ENCODE results near the gene FTSJ3. TPM values are rescaled to one million over a fixed set of nuclear protein-coding genes. Genes with fewer than 3 reads are reported as not detected.
A peak's percentile ranks its signal among the peaks of the same experiment; 100 is the strongest.
"Not testable (repeated sequence)": the region's sequence is repeated elsewhere in the genome, so short reads cannot be mapped to it uniquely, and the experiment has no call there.

FTSJ3 gene
- total and polyA plus RNA-seq, 2 experiments from 2014 or later, result 28.5 to 30.0 TPM

DNA sequence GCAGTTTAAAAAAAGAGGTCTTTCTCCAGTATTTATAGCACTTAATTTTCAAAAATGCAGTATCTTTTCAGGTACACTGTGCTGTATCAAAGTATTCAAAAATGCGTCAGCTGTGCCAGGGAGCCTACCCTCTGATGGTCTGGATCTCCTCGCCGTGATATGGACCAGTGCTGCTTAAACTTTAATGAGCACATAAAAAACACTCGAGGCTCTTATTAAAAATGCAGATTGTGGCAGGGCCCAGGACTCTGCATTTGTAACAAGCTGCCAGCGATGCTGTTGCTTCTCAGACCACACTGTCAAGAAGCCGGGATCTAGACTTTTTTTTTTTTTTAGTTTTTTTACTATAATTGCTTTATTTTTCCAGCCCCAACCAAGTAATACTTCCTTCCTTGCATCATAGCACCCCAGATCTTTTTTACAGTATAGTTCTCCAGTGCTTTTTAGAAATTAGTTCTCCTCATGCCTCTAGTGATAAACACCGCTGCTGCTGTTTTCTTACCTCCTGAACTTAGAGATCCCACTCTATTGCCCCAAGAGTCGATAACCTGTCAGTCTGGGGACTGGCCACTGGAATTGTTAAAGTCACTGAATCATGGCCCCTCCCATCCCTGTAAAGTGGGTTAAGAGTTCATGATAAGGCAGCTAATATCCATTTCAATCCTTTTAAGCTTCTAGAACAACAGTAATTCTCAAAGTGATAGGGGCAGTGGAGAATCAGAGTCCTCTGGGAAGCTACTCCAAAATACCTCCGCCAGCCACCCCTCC lies 16.6 kb upstream of the FTSJ3 start:
- H3K36me3 ChIP-seq (replicated peaks; ENCODE audit: insufficient read depth, low read depth), result no peaks in the 10 kb centered on the region
- no peaks in the 10 kb centered on the region for H3K27me3 ChIP-seq
- peaks cover 31% of the 10 kb centered on the region for H3K79me2 ChIP-seq
- H3K9me3 ChIP-seq (ENCODE audit: low read depth), result no peaks in the 10 kb centered on the region
- 79% methylated on average over 9 of the region's 9 CpGs for WGBS (ENCODE audit: low lambda C conversion rate, missing lambda C conversion rate)
- H3K9me2 ChIP-seq (replicated peaks; ENCODE audit: insufficient read depth), result no peaks in the 10 kb centered on the region
- H4K20me1 ChIP-seq (ENCODE audit: insufficient read depth, poor library complexity, severe bottlenecking), result peaks cover 20% of the 10 kb centered on the region
- peak overlapping the region; percentile 82 for H3K4me2 ChIP-seq
- TF ChIP-seq, protein P1, sequence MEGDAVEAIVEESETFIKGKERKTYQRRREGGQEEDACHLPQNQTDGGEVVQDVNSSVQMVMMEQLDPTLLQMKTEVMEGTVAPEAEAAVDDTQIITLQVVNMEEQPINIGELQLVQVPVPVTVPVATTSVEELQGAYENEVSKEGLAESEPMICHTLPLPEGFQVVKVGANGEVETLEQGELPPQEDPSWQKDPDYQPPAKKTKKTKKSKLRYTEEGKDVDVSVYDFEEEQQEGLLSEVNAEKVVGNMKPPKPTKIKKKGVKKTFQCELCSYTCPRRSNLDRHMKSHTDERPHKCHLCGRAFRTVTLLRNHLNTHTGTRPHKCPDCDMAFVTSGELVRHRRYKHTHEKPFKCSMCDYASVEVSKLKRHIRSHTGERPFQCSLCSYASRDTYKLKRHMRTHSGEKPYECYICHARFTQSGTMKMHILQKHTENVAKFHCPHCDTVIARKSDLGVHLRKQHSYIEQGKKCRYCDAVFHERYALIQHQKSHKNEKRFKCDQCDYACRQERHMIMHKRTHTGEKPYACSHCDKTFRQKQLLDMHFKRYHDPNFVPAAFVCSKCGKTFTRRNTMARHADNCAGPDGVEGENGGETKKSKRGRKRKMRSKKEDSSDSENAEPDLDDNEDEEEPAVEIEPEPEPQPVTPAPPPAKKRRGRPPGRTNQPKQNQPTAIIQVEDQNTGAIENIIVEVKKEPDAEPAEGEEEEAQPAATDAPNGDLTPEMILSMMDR (IDR thresholded peaks at IDR 0.05; ENCODE audit: poor library complexity), result no peak
- no peak for TF ChIP-seq EZH2phosphoT487 (IDR thresholded peaks at IDR 0.05; ENCODE audit: low read depth, severe bottlenecking, unreplicated experiment)
- TF ChIP-seq EZH2 (IDR thresholded peaks at IDR 0.05; ENCODE audit: borderline replicate concordance), result no peak
- peak overlapping the region; percentile 88 for H3K27ac ChIP-seq
- peak overlapping the region; percentile 94 for H2AFZ ChIP-seq
- DNase-seq (ENCODE audit: low spot score), result no peak
- no peak overlapping the region for H3K4me3 ChIP-seq
- H3K4me1 ChIP-seq (ENCODE audit: insufficient read depth), result peaks cover 30% of the 10 kb centered on the region

DNA sequence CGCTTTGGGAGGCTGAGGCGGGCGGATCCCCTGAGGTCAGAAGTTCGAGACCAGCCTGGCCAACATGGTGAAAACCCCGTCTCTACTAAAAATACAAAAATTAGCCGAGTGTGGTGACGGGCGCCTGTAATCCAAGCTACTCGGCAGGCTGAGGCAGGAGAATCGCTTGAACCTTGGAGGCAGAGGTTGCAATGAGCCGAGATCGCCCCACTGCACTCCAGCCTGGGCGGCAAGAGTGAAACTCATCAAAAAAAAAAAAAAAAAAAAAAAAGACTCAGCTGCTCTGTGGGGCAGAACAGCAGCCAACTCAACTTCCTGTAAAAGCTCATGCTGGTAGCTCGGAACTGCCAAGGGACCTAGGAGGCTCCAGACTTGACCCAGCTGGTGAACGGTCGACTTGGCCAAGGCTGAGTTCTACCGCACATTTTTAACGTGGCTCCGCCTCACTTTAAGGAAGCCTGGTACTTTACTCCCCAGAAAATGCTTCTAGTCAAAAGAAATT lies 16.0 kb upstream of the FTSJ3 start:
- H3K4me1 ChIP-seq (ENCODE audit: insufficient read depth), result peaks cover 33% of the 10 kb centered on the region
- peaks cover 37% of the 10 kb centered on the region for H3K79me2 ChIP-seq
- WGBS (ENCODE audit: low lambda C conversion rate, missing lambda C conversion rate), result 42% methylated on average over 19 of the region's 19 CpGs
- peak; percentile 44 for DNase-seq (ENCODE audit: low spot score)
- H3K36me3 ChIP-seq (replicated peaks; ENCODE audit: insufficient read depth, low read depth); H3K9me2 ChIP-seq (replicated peaks; ENCODE audit: insufficient read depth); H3K27me3 ChIP-seq; H3K9me3 ChIP-seq (ENCODE audit: low read depth): not testable (repeated sequence)
- peak overlapping the region; percentile 88 for H3K27ac ChIP-seq
- peak overlapping the region; percentile 82 for H3K4me2 ChIP-seq
- H3K4me3 ChIP-seq, result peak overlapping the region; percentile 43
- H4K20me1 ChIP-seq (ENCODE audit: insufficient read depth, poor library complexity, severe bottlenecking), result peaks cover 24% of the 10 kb centered on the region
- H2AFZ ChIP-seq, result peak overlapping the region; percentile 94

DNA sequence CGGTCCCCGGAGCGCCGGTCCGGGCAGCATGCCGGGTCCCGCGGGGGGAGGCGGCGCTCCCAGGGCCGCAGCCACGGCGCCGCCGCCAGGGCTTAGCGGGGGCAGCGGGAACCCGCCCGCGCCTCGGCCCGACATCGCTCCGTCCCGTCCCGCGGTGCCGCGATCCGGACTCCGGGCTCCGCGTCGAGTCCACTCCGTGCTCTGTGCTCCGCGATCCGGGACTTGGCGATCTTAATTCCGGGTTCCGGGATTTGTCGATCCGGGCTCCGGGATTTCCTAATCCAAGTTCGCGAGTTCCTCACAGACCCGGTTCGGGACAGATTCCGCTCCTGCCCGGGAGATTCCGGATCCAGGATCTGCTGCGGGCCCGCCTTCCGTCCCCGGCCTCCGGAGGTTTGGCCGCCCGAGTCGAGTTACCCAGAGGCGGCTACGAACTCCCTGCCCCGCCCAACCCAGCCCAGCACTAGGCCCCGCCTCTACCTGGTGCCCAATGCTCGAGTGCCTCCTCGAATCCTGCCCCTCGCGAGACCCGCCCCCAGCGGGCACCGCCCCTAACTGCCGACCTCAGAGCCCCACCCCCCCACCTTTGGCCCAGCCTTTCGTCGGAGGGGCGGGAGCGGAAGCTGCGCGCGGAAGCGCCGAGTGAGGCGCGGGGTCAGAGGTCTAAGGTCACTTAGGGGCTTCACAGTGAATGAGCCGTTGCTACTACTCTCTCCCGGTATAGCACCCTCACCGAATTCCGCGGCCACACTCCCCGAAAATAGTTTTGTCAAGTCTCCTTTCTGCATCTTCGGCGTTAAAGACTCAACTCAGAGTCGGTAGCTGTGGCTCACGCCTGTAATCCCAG lies 15.3 kb upstream of the FTSJ3 start, which contains the start of gene SMARCD2:
TSS of gene SMARCD2 (minus strand) at position 146 of the 847 bp plus-strand sequence. CDS start at position 135, 11 bp downstream.
- peak within 1 kb of the TSS; percentile 94 for H2AFZ ChIP-seq
- H4K20me1 ChIP-seq (ENCODE audit: insufficient read depth, poor library complexity, severe bottlenecking), result peaks cover 31% of the 10 kb centered on the region
- peak within 1 kb of the TSS; percentile 92 for H3K4me3 ChIP-seq

More for the DNA sequence above, 15.3 kb upstream of the FTSJ3 start, which contains the start of gene SMARCD2:
- Histone ChIP-seq H3K9me2 (replicated peaks; ENCODE audit: insufficient read depth) (no peaks in the 10 kb centered on the region), H3K4me2 (peak within 1 kb of the TSS; percentile 94), H3K9me3 (ENCODE audit: low read depth) (no peaks in the 10 kb centered on the region), H3K4me1 (ENCODE audit: insufficient read depth) (peaks cover 36% of the 10 kb centered on the region), H3K27ac (peak within 1 kb of the TSS; percentile 88), H3K27me3 (no peaks in the 10 kb centered on the region), H3K36me3 (replicated peaks; ENCODE audit: insufficient read depth, low read depth) (no peaks in the 10 kb centered on the region), H3K79me2 (peaks cover 44% of the 10 kb centered on the region)
- DNase-seq (ENCODE audit: low spot score), result peak; percentile 99
- TF ChIP-seq, protein P1 (IDR thresholded peaks at IDR 0.05; ENCODE audit: poor library complexity), result no peak
- TF ChIP-seq EZH2 (IDR thresholded peaks at IDR 0.05; ENCODE audit: borderline replicate concordance), result no peak
- TF ChIP-seq EZH2phosphoT487 (IDR thresholded peaks at IDR 0.05; ENCODE audit: low read depth, severe bottlenecking, unreplicated experiment), result no peak
- WGBS (ENCODE audit: low lambda C conversion rate, missing lambda C conversion rate), result under 1% methylated on average over 78 of the region's 92 CpGs
